HT1080 (cell line): Measurements from ENCODE around the gene MAGI2. TPM values are rescaled to one million over a fixed set of nuclear protein-coding genes. Genes with fewer than 3 reads are reported as not detected.

ENCODE experiments used
- DNase-seq: peaks from one replicate; pipeline ENCODE4 v3.0.0-alpha.2; 2015; ENCODE audit warnings: low read depth
- total RNA-seq: library from RNA; depleted of rRNA; stranded (reverse); fragments of >200 nt; shearing (Covaris generic); gene quantifications from 2 replicates; pipeline ENCODE4 v1.2.3, GENCODE V29; 2014

MAGI2 gene
- total RNA-seq, 1 experiment from 2014 or later, result 0.39 TPM

DNA sequence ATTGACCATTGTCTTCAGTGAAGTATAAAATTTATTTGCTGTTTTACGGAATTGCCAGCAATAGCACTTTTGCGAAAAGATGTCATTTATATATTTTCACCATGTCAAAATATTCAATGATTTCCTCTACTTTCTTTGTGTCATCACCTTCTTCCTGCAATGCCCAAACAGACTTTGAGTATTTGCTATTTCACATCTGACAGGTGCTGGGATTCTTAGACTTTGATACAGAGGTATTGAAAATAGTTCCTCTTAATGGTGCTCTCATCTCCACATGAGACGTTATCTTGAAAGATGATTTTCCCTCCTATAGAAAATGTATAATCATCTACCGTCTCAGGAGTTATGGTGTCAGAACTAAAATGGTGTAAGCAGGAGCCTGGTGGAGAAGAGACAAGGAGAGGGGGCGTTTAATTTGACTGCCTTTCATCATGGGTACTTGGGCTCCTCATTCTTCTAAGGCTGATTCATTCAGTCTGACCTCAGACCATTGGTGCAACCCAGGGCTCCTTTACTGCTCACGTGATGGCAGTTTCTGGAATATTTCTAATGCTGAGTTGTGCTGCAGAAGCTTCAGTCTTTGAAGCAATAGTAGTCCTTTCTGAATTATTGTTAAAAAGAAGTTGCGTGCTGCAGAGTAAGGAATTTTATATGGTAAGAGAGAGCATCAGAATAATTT lies 1250.3 kb downstream of the MAGI2 start:
- no peak for DNase-seq

DNA sequence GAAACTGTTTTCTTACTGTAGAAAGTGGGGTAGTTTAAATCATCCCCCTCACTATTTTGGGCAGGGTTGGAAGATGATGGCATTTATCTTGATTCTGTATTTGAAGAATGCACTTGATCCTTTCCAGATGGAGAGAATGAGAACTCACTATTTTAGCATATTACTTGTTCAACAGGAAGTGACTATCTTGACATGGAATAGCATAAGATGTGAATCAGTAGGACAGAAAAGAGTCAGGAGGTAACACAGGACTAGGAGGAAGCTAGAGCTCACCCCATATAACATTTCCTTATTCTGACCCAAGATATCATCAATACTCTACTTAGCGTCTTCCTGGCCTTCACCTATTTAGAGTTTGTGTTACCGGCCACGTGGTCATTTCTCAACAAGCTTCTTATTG lies 1254.7 kb downstream of the MAGI2 start:
- DNase-seq, result peak; percentile 30

DNA sequence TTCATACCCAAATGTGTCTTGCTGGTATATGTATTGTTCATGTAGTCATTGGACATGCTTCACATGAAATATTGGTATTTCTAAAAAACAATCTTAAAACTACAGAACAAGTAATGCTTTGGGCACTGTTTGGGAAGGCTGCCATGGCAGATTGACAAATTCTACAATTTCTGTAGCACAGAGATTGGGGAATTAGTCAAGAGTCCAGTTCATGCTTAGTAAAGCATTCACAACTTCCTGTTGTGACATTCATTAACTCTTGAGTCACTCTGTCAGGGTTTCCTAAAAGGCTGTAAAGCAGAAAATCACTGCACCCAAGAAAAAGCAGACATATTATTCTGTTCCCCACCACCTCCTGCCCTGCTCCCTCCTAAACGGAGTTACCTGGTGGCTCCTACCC lies 1256.0 kb downstream of the MAGI2 start:
- peak; percentile 42 for DNase-seq

DNA sequence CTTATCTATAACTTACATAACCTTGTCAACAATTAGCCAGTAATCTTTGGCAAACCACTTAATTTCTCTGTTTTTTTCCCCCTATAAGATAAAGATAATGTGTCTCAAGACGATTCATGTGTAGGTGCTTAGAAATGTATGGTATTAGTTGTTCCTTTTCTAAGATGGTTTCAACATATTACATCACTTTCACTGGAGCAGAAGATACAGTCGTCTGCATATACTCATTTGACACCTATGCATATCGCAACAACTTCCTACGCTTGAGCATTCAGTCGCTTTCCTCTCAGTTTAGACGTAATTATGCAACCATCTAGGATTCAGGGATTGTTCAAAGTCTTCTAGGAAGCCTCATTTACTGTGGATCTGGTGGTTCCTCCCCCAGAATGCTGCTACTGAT lies 1258.2 kb downstream of the MAGI2 start:
- DNase-seq, result no peak

DNA sequence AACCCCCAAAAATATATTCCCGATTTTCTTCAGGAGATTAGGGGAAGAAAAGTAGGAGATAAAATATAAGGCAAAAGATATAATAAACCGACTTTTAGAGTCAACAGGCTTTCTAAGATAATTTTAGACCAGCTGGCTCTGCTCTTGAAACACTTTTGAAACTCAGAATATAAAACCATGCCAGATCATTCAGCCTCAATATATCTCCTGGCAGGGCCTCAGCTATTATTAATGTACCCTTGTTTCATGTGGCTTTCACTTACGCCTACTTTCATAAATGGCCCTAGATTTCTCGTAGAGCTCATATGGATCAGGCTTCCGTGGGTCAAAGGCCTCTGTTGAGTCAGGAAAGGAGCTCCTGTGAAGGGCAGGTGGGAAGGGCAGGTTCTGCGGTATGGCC lies 1258.9 kb downstream of the MAGI2 start:
- no peak for DNase-seq

- DNase-seq, result no peak
These were observed 1261.9 kb downstream of the MAGI2 start for GRCh38 chr7:78191475-78192079.

DNA sequence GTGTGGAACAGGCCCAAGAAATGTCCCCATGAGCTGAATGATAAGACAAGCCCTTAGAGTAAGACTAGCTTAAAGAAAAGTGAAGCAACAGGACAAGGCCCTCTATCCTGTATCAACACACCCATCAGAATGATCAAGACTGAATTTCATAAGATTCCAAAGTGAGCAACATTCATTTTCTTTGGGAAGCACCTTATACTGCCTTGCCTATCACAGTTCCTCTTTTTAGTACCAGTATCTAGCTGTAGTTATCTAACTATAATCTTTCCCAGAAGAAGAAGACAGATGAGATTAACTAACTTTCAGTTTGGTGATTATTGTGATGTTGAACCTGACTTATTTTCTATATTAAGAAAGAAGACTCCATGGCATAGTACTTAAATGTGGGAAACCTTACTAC lies 1263.7 kb downstream of the MAGI2 start:
- DNase-seq, result no peak

- DNase-seq, result no peak
These were observed 1268.2 kb downstream of the MAGI2 start for GRCh38 chr7:78185149-78185745.

DNA sequence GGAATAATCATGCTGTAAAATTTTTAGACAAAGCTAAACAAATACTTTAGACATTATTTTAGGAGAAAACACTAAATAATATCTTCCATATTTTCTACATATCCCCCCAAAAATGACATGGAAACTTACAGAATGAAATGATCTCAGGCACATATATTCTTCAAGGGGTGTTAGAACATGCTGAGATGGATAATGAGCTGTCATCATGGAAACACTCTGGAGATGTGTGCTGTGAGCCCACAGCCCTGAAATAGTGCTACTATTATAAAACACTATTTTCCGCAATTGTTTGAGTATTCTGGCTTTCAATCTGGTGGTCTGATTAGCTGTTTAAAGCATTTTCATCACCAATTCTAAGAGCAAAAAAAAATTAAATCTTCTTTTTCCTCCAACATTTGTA lies 1269.2 kb downstream of the MAGI2 start:
- no peak for DNase-seq

GRCh38 chr7:78179827-78180477 lies 1273.5 kb downstream of the MAGI2 start:
- no peak for DNase-seq

GRCh38 chr7:78179211-78179610 lies 1274.3 kb downstream of the MAGI2 start:
- no peak for DNase-seq

GRCh38 chr7:78178319-78178718 lies 1275.1 kb downstream of the MAGI2 start:
- no peak for DNase-seq

- DNase-seq, result peak; percentile 2
These were observed 1277.3 kb downstream of the MAGI2 start for GRCh38 chr7:78176171-78176570.

DNA sequence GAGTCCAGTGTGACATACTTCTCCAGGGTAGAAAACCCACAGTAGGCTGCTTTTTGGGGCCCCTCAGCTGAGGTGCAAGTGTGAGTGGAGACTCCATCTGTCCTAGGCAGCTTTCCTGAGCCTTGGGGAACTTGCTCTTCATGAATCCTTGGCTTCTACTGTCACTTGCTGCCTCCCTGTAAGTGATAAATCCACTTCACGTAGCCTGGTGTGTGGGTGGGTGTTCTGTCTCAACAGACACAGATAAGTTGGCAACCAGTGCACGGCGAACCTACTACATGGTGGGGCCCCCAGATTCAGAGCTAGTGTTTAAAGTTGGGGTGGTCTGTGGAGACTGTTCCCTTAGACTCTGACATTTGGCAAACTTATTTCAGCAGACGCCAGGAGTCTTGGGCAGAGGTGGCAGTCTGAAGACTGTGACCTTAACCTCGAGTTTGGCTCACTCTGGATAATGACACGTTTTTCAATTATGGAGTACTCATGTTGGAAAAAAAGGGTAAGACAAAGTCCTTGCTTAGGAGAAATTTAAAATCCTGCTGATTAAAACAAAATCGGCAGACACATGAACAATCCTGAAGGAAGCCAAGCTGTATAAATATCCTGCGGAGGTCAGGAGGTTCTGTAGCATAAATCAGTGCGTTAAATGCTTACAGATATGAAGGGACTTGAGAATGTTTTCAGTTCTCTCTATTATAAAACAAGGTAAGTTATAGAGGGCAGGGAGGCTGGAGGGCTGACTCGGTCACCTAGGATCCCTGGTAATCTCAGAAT lies 1278.0 kb downstream of the MAGI2 start:
- DNase-seq, result no peak

DNA sequence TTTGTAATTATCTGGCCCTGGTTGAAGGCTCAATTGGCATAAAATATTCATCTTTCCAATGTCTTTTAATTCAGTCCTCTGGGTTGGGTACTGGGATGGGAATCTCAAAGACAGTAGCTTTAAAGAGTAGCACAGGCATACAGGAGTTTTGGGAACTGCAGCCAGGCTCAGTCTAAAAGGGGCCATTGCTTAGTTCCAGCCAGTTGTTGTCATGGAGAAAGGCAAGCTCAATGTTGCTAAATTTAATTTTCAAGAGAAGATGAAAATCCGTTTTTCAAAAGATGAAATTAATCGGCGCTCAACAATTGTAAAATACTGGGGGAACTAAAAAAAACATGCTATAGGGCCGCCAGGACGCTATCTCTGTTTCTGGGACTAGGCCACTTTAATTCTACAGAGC lies 1279.8 kb downstream of the MAGI2 start:
- DNase-seq, result no peak

- DNase-seq, result no peak
These were observed 1280.4 kb downstream of the MAGI2 start for GRCh38 chr7:78172933-78173591.

GRCh38 chr7:78172267-78172757 lies 1281.2 kb downstream of the MAGI2 start:
- no peak for DNase-seq

DNA sequence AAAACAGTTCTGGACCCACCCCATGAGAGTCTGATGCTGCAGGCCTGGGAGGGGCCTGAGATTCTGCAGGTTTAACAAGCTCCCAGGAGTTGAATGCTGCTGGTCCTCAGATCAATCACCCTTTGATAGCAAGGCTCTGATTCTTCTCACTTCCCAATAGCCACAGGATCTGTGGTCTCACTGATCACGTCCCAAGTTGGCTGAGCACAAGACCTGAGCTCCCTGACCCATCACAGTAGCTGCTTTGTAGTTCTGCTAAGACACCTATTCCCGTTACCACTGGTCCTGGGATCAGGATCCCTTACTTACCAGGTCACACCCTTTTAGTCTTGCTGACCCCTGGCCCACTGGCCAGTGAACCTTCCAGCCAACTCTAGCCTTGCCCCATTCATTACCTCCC lies 1282.1 kb downstream of the MAGI2 start:
- no peak for DNase-seq

GRCh38 chr7:78170815-78171214 lies 1282.7 kb downstream of the MAGI2 start:
- DNase-seq, result no peak

- no peak for DNase-seq
These were observed 1283.5 kb downstream of the MAGI2 start for GRCh38 chr7:78169992-78170391.

DNA sequence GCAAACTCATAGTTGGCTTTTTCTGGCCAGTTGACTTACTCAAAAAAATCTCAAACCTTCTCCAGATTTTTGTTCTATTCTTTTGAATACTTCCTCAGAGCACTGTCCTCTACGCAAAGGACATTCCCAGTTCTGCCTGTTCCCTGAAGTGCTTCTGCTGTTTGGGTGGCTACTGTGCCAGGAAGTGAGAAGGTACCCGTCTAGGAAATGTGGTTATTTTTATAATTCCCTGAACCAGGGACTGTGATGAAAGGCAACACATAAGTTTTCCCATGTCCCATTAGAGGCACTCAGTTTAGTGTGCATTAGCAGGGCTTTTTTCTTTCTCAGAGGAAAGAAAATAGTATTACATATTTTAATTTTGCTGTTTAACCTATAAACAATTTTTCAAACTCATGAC lies 1284.6 kb downstream of the MAGI2 start:
- no peak for DNase-seq
